ENCODE data around the gene RNU7-1. TPM values are rescaled to one million over a fixed set of nuclear protein-coding genes. Genes with fewer than 3 reads are reported as not detected.

The RNU7-1 gene
- total RNA-seq, 1 donor from 2014 or later, result not detected

DNA sequence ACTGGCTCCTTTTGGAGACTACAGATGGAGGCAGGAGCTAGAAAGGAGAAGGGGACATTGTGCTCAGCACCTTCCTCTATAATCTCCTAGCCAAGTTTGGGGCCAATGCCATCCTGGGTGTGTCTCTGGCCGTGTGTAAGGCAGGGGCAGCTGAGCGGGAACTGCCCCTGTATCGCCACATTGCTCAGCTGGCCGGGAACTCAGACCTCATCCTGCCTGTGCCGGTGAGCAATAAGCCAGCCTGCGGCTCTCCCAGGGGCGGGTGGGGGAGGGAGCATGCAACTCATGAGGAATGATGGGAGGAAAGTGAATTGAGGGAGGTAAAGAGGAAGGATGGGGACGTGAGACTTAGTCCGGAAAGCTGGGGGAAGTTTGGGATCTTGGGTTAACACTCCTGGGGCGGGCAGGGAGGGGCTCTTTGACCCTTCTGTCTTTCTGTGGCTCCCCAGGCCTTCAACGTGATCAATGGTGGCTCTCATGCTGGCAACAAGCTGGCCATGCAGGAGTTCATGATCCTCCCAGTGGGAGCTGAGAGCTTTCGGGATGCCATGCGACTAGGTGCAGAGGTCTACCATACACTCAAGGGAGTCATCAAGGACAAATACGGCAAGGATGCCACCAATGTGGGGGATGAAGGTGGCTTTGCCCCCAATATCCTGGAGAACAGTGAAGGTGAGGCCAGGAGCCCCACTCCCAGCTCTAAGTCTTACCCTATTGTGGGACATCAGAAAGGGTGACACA lies 26.0 kb upstream of the RNU7-1 start:
- DNase-seq (ENCODE audit: low spot score), result no peak

DNA sequence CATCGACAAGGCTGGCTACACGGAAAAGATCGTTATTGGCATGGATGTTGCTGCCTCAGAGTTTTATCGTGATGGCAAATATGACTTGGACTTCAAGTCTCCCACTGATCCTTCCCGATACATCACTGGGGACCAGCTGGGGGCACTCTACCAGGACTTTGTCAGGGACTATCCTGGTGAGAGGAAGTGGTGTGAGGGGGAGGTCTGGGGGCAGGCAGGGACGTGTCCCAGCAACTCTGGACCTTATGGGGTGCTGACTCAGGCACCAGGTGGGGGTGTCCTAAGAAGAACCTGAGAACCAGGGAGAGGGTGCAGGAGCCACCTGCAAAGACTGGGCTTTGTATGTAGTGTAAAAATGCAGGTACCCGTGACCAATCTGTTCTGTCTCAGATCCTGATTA lies 24.0 kb upstream of the RNU7-1 start:
- DNase-seq (ENCODE audit: low spot score), result no peak

DNA sequence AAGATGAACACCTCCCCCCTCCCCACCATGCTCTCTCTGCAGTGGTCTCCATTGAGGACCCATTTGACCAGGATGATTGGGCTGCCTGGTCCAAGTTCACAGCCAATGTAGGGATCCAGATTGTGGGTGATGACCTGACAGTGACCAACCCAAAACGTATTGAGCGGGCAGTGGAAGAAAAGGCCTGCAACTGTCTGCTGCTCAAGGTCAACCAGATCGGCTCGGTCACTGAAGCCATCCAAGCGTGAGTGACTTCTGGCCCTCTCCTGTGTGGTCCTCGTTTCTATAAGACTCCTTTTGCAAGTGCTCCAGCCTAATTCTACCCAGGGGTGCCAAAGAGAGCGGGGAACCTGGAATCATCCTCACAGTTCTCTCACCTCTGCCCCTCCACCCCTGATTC lies 22.1 kb upstream of the RNU7-1 start:
- DNase-seq (ENCODE audit: low spot score), result no peak

DNA sequence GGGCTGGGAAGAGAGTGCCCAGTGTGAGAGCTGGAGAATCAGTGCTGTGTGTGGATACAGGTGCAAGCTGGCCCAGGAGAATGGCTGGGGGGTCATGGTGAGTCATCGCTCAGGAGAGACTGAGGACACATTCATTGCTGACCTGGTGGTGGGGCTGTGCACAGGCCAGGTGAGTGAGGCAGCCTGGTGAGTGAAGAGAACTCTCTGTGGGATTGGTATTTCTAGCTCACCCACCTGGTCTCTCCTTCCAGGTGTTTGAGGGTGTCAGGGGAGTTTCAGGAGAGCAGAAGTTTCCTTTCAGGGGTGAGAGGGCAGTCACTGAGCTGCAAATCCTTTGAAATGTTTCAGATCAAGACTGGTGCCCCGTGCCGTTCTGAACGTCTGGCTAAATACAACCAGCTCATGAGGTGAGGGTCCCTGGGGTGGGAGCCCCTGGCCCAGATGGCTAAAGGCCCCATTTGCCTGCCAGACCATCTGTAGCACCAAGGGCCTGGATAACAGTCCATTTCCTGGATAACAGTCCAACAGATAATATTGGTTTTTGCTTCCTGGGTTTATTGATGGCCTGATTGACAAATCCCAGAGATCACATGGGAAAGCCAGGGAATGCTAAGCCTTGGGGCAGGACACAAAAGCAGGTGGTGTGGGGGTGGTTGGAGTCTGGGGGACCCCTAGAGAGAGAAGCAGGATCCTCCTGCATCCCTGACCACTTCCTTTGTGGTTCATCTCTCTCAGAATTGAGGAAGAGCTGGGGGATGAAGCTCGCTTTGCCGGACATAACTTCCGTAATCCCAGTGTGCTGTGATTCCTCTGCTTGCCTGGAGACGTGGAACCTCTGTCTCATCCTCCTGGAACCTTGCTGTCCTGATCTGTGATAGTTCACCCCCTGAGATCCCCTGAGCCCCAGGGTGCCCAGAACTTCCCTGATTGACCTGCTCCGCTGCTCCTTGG lies 21.3 kb upstream of the RNU7-1 start:
- no peak for DNase-seq (ENCODE audit: low spot score)

- DNase-seq (ENCODE audit: low spot score), result no peak
Observed at GRCh38 chr12:6923003-6923732, 20.4 kb upstream of the RNU7-1 start.

- no peak for DNase-seq (ENCODE audit: low spot score)
Observed at GRCh38 chr12:6923851-6924250, 19.8 kb upstream of the RNU7-1 start.

DNA sequence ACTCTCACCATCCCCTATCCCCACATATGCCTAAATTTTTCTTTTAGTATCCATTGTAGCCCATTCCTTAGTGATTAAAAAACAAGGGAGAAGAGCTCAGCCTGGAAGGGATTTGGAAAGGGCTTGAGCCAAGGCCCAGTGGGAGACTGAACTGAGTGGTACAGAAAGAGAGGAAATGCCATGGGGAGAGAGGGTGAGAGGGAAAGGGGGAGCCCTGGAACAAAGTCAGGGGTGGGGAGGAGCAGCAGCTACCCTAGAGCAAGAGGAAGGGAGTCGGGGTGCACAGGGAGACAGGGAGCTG lies 18.4 kb upstream of the RNU7-1 start:
- no peak for DNase-seq (ENCODE audit: low spot score)

GRCh38 chr12:6925540-6926279 lies 17.9 kb upstream of the RNU7-1 start:
- DNase-seq (ENCODE audit: low spot score), result peak; percentile 75

GRCh38 chr12:6927379-6928021 lies 16.1 kb upstream of the RNU7-1 start, which contains the start of gene ATN1:
Gene ATN1, plus strand, starts transcription at chr12:6927959. Its CDS starts 6,043 bp downstream, at chr12:6934002.
- DNase-seq (ENCODE audit: low spot score), result peak; percentile 90

DNA sequence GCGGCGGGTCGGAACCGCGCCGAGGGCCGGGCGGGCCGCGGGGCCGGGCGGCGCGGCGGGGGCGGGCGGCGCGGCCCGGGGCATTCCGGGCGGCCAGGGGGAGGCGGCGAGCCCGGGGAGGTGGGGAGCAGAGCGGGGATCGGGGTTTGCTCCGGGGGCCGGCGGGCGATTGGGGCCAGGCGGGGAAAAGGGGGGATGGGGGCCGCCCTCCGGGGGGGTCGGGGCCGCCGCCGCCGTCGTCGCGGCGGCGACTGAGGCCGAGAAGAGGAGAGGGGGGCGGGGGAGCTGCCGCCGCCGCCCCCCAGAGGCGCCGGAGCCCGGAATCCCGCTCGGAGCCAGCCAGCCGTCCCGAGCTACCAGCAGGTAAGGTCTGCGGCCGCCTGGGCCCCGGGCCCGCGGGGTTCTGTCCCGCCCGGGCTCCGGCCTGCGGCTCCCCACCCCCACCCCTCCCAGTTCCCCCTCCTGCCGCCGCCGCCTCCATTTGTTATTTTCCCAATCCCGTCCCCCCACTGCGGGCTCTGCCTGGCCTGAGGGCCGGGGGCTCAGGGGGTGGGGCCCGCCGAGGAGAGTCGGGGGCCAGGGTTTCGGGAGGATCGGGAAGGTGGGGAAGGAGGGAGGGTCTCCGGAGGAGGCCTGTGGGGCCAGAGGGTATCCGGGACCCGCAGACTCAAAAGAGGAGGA lies 15.5 kb upstream of the RNU7-1 start:
- no peak for DNase-seq (ENCODE audit: low spot score)

DNA sequence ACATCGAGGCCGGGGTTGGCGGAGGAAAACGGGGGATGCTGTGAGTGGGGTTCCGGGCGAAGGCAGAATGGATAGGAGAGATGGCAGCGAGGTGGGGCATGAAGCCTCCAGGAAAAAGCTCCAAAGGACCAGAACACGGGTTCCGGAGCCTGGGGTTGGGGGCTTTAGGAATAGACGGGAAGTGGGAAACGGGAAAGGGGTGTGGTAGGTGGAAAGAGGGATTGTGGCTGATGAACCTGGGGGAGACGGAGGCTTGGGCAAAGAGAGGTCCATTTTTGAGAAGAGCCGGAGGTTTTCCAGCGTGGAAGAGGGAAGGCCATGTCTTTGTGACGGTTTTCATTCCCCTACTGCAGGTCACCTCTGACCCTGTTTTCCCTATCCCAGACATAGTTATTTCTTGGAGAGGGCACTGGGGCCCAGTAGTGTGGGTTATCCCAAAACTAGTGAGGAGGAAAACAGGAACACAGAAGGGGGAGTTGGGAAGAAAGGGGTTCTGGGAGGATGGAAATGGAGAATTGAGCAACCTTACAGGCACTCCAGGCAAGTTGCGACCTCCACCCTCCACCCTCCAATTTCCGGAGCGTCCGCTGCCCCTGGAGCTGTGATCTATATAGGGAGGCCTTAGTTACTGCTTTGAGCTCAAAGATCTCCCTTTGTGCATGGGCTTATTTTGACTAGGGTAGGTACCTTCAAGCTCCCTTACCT lies 14.8 kb upstream of the RNU7-1 start:
- DNase-seq (ENCODE audit: low spot score), result no peak

- no peak for DNase-seq (ENCODE audit: low spot score)
Observed at GRCh38 chr12:6929466-6930452, 13.9 kb upstream of the RNU7-1 start.

- DNase-seq (ENCODE audit: low spot score), result no peak
Observed at GRCh38 chr12:6932766-6933165, 10.8 kb upstream of the RNU7-1 start.

DNA sequence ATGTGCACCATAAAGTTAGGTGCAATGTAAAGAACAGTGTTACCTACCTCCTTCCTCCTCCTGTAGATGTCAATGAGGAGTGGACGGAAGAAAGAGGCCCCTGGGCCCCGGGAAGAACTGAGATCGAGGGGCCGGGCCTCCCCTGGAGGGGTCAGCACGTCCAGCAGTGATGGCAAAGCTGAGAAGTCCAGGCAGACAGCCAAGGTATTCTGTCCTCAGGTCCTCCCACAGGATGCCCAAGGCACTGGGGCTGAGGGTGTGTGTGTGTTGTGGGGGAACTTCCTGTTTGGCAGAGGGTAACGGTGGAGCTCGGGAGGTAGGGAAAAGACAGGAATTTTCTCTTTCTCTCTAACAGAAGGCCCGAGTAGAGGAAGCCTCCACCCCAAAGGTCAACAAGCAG lies 9.5 kb upstream of the RNU7-1 start:
- DNase-seq (ENCODE audit: low spot score), result no peak

DNA sequence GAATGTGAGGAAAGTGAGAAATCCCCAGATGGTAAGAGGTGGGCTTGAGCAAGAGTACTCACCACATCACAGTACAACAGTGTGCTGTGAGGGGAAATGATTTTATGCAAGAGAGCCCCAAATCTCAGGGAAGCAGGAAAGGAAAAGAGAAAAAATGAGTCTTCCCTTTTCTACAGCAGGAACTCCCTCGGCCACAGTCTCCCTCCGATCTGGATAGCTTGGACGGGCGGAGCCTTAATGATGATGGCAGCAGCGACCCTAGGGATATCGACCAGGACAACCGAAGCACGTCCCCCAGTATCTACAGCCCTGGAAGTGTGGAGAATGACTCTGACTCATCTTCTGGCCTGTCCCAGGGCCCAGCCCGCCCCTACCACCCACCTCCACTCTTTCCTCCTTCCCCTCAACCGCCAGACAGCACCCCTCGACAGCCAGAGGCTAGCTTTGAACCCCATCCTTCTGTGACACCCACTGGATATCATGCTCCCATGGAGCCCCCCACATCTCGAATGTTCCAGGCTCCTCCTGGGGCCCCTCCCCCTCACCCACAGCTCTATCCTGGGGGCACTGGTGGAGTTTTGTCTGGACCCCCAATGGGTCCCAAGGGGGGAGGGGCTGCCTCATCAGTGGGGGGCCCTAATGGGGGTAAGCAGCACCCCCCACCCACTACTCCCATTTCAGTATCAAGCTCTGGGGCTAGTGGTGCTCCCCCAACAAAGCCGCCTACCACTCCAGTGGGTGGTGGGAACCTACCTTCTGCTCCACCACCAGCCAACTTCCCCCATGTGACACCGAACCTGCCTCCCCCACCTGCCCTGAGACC lies 8.0 kb upstream of the RNU7-1 start:
- no peak for DNase-seq (ENCODE audit: low spot score)

DNA sequence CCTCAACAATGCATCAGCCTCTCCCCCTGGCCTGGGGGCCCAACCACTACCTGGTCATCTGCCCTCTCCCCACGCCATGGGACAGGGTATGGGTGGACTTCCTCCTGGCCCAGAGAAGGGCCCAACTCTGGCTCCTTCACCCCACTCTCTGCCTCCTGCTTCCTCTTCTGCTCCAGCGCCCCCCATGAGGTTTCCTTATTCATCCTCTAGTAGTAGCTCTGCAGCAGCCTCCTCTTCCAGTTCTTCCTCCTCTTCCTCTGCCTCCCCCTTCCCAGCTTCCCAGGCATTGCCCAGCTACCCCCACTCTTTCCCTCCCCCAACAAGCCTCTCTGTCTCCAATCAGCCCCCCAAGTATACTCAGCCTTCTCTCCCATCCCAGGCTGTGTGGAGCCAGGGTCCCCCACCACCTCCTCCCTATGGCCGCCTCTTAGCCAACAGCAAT lies 7.4 kb upstream of the RNU7-1 start:
- no peak for DNase-seq (ENCODE audit: low spot score)

GRCh38 chr12:6936636-6937480 lies 6.8 kb upstream of the RNU7-1 start:
- no peak for DNase-seq (ENCODE audit: low spot score)
